Right lobe of liver (tissue), 6 donors: ENCODE results near the gene PIGS. TPM values are rescaled to one million over a fixed set of nuclear protein-coding genes. Genes with fewer than 3 reads are reported as not detected.

Experiments used
- ATAC-seq, 4 donors: fragments of 200-7000 bp; cut with Tn5 transposase; one replicate each; pipeline ENCODE4 v1.9.1; 2020; ENCODE audit warnings: mild to moderate bottlenecking in 4 of 4, moderate library complexity in 4 of 4
- DNase-seq, 3 donors: peaks; one replicate each; pipeline ENCODE4 v3.0.0-alpha.2; 2020
- H3K27ac ChIP-seq, 3 donors: fragments of 200-600 bp; one replicate each; pipeline ENCODE4 v1.8.0; 2022
- H3K27me3 ChIP-seq, 2 donors: fragments of 200-600 bp; one replicate each; pipeline ENCODE4 v1.8.0; 2022
- H3K36me3 ChIP-seq, 4 donors: fragments of 200-600 bp; sonication (generic) in 1 of 4; one replicate each; pipeline versions ENCODE4 v1.5.1 to v1.8.0; 2017 to 2022; ENCODE audit warnings: control low read depth in 1 of 4
- H3K4me1 ChIP-seq, 4 donors: fragments of 200-600 bp; sonication (generic) in 1 of 4; one replicate each; pipeline versions ENCODE4 v1.5.1 to v1.8.0; 2017 to 2022; ENCODE audit warnings: control low read depth in 1 of 4
- H3K4me3 ChIP-seq, 3 donors: fragments of 200-600 bp; one replicate each; pipeline ENCODE4 v1.8.0; 2022
- H3K9me3 ChIP-seq, 4 donors: fragments of 200-600 bp; sonication (generic) in 1 of 4; one replicate each; pipeline versions ENCODE4 v1.5.1 to v1.8.0; 2017 to 2022; ENCODE audit warnings: control low read depth in 1 of 4
- CTCF ChIP-seq, 4 donors: fragments of 200-600 bp in 3 of 4; fragments of 450-650 bp in 1 of 4; IDR thresholded peaks; one replicate each; pipeline versions ENCODE4 v1.5.1 to v1.8.0; 2016 to 2022; ENCODE audit warnings: antibody characterized with exemption in 4 of 4, mild to moderate bottlenecking in 2 of 4
- POLR2A ChIP-seq: fragments of 450-650 bp; IDR thresholded peaks from one replicate; pipeline ENCODE4 v1.6.1; 2017; ENCODE audit warnings: antibody characterized with exemption, mild to moderate bottlenecking
- WGBS: methylation state at CpG from one replicate; pipeline ENCODE4 v1.1.6; 2018; ENCODE audit warnings: low coverage, low lambda C conversion rate; ENCODE audit not compliant: insufficient coverage; ENCODE audit errors: missing lambda C conversion rate; 5-methylcytosine and 5-hydroxymethylcytosine counted together
- intact Hi-C, 2 donors: fragments of 100-400 bp; cut with DNase I; formaldehyde crosslinking; loops; one replicate each; pipeline versions ENCODE4 v1.11.2 to v1.14.1; 2022
- total RNA-seq, 6 experiments: library from RNA; depleted of rRNA in 2 of 6; stranded (reverse); fragments of >200 nt in 2 of 6; fragmentation: NEBNext Ultra II Directional in 3 of 6; extraction: Animal tissue kit (Norgen Biotek cat#: 25700) in 3 of 6; gene quantifications; one replicate each; pipeline versions ENCODE4 v1.1.0 to v1.2.4, GENCODE V29; 2016 to 2023
- donor health status: DM: no; HTN: yes; CAD: no.
- donor health status: DM: no; HTN: no; CAD: no.
- donor health status: DM: no; HTN: no; CAD: no.
- donor health status: DM: no; HTN: yes; CAD: no.
- donor health status: DM: no; HTN: yes; CAD: no.

PIGS gene
- total RNA-seq, 6 experiments from 2014 or later: 7.2 to 13.8 (median 11.0) TPM

- DNase-seq (no peak), ATAC-seq (no peak)
- no peaks in the 10 kb centered on the region for H3K9me3 ChIP-seq
- peaks cover 0 to 8% (median 0%) of the 10 kb centered on the region in 4 donors for H3K36me3 ChIP-seq
- no peaks in the 10 kb centered on the region for H3K27me3 ChIP-seq
- no peak overlapping the region for H3K4me3 ChIP-seq
- intact Hi-C loops: no loop called here
- peaks cover 0 to 39% (median 17%) of the 10 kb centered on the region in 4 donors for H3K4me1 ChIP-seq
- TF ChIP-seq POLR2A (no peak), CTCF (IDR thresholded peaks at IDR 0.05) (no peak)
- H3K27ac ChIP-seq: no peak overlapping the region
These were observed 1.7 kb upstream of the PIGS start for GRCh38 chr17:28573040-28573380.

GRCh38 chr17:28572259-28573039, 1.1 kb upstream of the PIGS start:
- WGBS: 58% methylated on average over 3 of the region's 5 CpGs
- no peak for TF ChIP-seq CTCF (IDR thresholded peaks at IDR 0.05)
- no peak for TF ChIP-seq POLR2A
- peaks cover 0 to 33% (median 15%) of the 10 kb centered on the region in 4 donors for H3K4me1 ChIP-seq
- no peaks in the 10 kb centered on the region for H3K9me3 ChIP-seq
- DNase-seq (no peak), ATAC-seq (no peak)
- intact Hi-C loops: no loop called here
- peak overlapping the region in 2 of 3 donors; percentile 68 to 83 for H3K27ac ChIP-seq
- H3K27me3 ChIP-seq: no peaks in the 10 kb centered on the region
- H3K36me3 ChIP-seq: peaks cover 0 to 8% (median 0%) of the 10 kb centered on the region in 4 donors
- peak overlapping the region in 1 of 3 donors; percentile 98 for H3K4me3 ChIP-seq

GRCh38 chr17:28570716-28571360, 486 bp downstream of the PIGS start:
- intact Hi-C loops: no loop called here
- peak overlapping the region; percentile 73 to 99 (median 98) for H3K4me3 ChIP-seq
- H3K4me1 ChIP-seq: peaks cover 0 to 24% (median 11%) of the 10 kb centered on the region in 4 donors
- no peak for TF ChIP-seq CTCF (IDR thresholded peaks at IDR 0.05)
- TF ChIP-seq POLR2A: no peak
- ATAC-seq (peak; percentile 61 to 69 (median 64)), DNase-seq (peak in 2 of 3 donors; percentile 65 to 68)
- no peaks in the 10 kb centered on the region for H3K27me3 ChIP-seq
- 0% methylated on average over 7 of the region's 39 CpGs for WGBS
- no peaks in the 10 kb centered on the region for H3K9me3 ChIP-seq
- H3K27ac ChIP-seq: peak overlapping the region; percentile 66 to 83 (median 70)
- peaks cover 0 to 8% (median 0%) of the 10 kb centered on the region in 4 donors for H3K36me3 ChIP-seq

- Histone ChIP-seq H3K4me3 (no peak overlapping the region), H3K36me3 (peaks cover 0 to 6% (median 0%) of the 10 kb centered on the region in 4 donors), H3K9me3 (no peaks in the 10 kb centered on the region), H3K4me1 (peaks cover 0 to 21% (median 11%) of the 10 kb centered on the region in 4 donors), H3K27me3 (no peaks in the 10 kb centered on the region), H3K27ac (no peak overlapping the region)
- TF ChIP-seq POLR2A: no peak
- TF ChIP-seq CTCF (IDR thresholded peaks at IDR 0.05): no peak
- DNase-seq (no peak), ATAC-seq (no peak)
- 100% methylated on average over 1 of the region's 1 CpG for WGBS
- intact Hi-C loops: no loop called here
These were observed 1.9 kb downstream of the PIGS start for GRCh38 chr17:28569446-28569845.
